NCI-H2196 (cell line): ENCODE measurements around the gene MAN2A1.

Experiments
- DNase-seq: peaks from one replicate; lab custom pipeline; 2025; ENCODE audit not compliant: unreplicated experiment; lab: John Stamatoyannopoulos, UW

MAN2A1 gene

GRCh38 chr5:109704282-109704952 lies 14.7 kb downstream of the MAN2A1 start:
- DNase-seq, result no peak

GRCh38 chr5:109705596-109705995 lies 15.9 kb downstream of the MAN2A1 start:
- no peak for DNase-seq

GRCh38 chr5:109706095-109706494 lies 16.4 kb downstream of the MAN2A1 start:
- DNase-seq, result no peak

- no peak for DNase-seq
Observed at GRCh38 chr5:109707531-109707930, 17.8 kb downstream of the MAN2A1 start.

- no peak for DNase-seq
Observed at GRCh38 chr5:109708813-109709212, 19.1 kb downstream of the MAN2A1 start.

GRCh38 chr5:109709225-109709624 lies 19.5 kb downstream of the MAN2A1 start:
- DNase-seq, result no peak

- no peak for DNase-seq
Observed at GRCh38 chr5:109711673-109712072, 21.9 kb downstream of the MAN2A1 start.

GRCh38 chr5:109713453-109713852 lies 23.7 kb downstream of the MAN2A1 start:
- DNase-seq, result no peak

- DNase-seq, result peak; percentile 28
Observed at GRCh38 chr5:109714592-109714991, 24.9 kb downstream of the MAN2A1 start.

- DNase-seq, result no peak
Observed at GRCh38 chr5:109718216-109718615, 28.5 kb downstream of the MAN2A1 start.

GRCh38 chr5:109718632-109719031 lies 28.9 kb downstream of the MAN2A1 start:
- DNase-seq, result no peak

- DNase-seq, result no peak
Observed at GRCh38 chr5:109719978-109720377, 30.3 kb downstream of the MAN2A1 start.

GRCh38 chr5:109721741-109722140 lies 32.0 kb downstream of the MAN2A1 start:
- DNase-seq, result no peak

- DNase-seq, result no peak
Observed at GRCh38 chr5:109723606-109724005, 33.9 kb downstream of the MAN2A1 start.

- no peak for DNase-seq
Observed at GRCh38 chr5:109725135-109725534, 35.4 kb downstream of the MAN2A1 start.

- DNase-seq, result peak; percentile 46
Observed at GRCh38 chr5:109739741-109740728, 50.3 kb downstream of the MAN2A1 start.

GRCh38 chr5:109740966-109741365 lies 51.2 kb downstream of the MAN2A1 start:
- no peak for DNase-seq

- DNase-seq, result no peak
Observed at GRCh38 chr5:109741390-109741789, 51.7 kb downstream of the MAN2A1 start.

- DNase-seq, result no peak
Observed at GRCh38 chr5:109743041-109743531, 53.4 kb downstream of the MAN2A1 start.

GRCh38 chr5:109743770-109744212 lies 54.1 kb downstream of the MAN2A1 start:
- no peak for DNase-seq

GRCh38 chr5:109744261-109744660 lies 54.5 kb downstream of the MAN2A1 start:
- DNase-seq, result no peak

GRCh38 chr5:109748546-109748945 lies 58.8 kb downstream of the MAN2A1 start:
- DNase-seq, result no peak
